ENCODE measurements around the gene NFATC2.

- TF ChIP-seq CTCF (IDR thresholded peaks at IDR 0.05; ENCODE audit: insufficient read depth, low read length, poor library complexity, severe bottlenecking) (no peak), EZH2phosphoT487 (conservative IDR thresholded peaks at IDR 0.05; ENCODE audit: low read length) (no peak)
These were observed 19.5 kb upstream of the NFATC2 start for GRCh38 chr20:51562027-51562331.

Data from SU-DHL-6 (cell line).